ENCODE data around the gene KCNQ2. TPM values are rescaled to one million over a fixed set of nuclear protein-coding genes. Genes with fewer than 3 reads are reported as not detected.

The KCNQ2 gene
- total RNA-seq, 1 donor from 2014 or later: 354 TPM

- Mint-ChIP-seq H3K9me3 (ENCODE audit: unreplicated experiment) (peaks cover 8% of the 10 kb centered on the region), H3K4me3 (ENCODE audit: unreplicated experiment) (peak overlapping the region; percentile 52), H3K4me1 (ENCODE audit: low read depth, unreplicated experiment) (peaks cover 23% of the 10 kb centered on the region), H3K36me3 (ENCODE audit: unreplicated experiment) (no peaks in the 10 kb centered on the region), H3K27me3 (ENCODE audit: unreplicated experiment) (peaks cover 14% of the 10 kb centered on the region), H3K27ac (ENCODE audit: unreplicated experiment) (peak overlapping the region; percentile 78)
- TF ChIP-seq CTCF (IDR thresholded peaks at IDR 0.05; ENCODE audit: partially characterized antibody, unreplicated experiment): no peak
- DNase-seq: peak; percentile 16
Measured at GRCh38 chr20:63362436-63363009, 109.9 kb downstream of the KCNQ2 start.

DNA sequence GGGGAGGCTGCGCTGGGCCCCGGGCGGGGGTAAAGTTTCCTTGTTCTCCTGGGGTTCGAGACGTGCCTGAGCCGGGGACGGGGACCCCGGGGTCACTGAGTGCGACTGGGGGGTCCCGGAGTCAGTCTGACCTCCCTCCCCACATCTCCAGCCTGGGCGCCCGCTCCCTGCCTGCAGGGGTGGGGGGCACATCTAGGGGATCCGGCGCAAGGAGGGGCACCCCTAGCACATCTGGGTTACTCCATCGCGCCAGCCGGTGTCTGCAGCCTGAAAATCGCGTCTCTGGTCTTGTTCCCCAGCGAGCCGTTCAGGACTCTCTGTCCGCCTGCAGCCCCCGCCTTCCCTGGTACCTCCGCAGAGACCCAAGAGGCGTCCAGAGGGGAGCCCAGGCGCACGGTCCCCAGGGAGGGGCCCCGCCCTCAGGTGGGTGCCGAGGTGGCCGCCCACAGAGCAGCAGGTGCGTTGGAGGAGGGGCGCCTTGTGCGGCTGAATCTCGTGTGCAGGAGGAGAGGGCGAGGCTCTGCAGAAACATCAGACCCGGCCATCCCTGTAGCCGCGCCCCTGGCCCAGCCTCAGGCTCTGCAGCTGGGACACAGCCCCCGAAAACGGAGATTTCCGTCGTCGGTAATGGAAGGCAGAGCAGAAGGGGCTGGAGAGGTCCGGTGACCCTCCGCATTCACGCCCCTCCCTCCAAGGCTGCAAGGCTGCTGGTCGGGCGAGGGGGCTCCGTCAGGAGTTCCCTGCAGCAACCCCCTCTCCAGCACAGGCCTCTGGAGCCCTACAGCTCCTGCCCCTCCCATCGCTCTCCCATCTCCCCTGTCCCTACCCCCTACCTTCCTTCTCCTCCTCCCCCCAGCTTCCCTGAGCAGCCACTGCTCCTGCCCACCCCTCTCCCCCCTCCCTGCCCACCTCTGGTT, 110.7 kb downstream of the KCNQ2 start:
- Mint-ChIP-seq H3K27ac (ENCODE audit: unreplicated experiment) (no peak overlapping the region), H3K9me3 (ENCODE audit: unreplicated experiment) (peaks cover 8% of the 10 kb centered on the region), H3K4me1 (ENCODE audit: low read depth, unreplicated experiment) (peaks cover 19% of the 10 kb centered on the region), H3K4me3 (ENCODE audit: unreplicated experiment) (peak overlapping the region; percentile 52), H3K36me3 (ENCODE audit: unreplicated experiment) (no peaks in the 10 kb centered on the region), H3K27me3 (ENCODE audit: unreplicated experiment) (peaks cover 14% of the 10 kb centered on the region)
- no peak for TF ChIP-seq CTCF (IDR thresholded peaks at IDR 0.05; ENCODE audit: partially characterized antibody, unreplicated experiment)
- peak; percentile 56 for DNase-seq

DNA sequence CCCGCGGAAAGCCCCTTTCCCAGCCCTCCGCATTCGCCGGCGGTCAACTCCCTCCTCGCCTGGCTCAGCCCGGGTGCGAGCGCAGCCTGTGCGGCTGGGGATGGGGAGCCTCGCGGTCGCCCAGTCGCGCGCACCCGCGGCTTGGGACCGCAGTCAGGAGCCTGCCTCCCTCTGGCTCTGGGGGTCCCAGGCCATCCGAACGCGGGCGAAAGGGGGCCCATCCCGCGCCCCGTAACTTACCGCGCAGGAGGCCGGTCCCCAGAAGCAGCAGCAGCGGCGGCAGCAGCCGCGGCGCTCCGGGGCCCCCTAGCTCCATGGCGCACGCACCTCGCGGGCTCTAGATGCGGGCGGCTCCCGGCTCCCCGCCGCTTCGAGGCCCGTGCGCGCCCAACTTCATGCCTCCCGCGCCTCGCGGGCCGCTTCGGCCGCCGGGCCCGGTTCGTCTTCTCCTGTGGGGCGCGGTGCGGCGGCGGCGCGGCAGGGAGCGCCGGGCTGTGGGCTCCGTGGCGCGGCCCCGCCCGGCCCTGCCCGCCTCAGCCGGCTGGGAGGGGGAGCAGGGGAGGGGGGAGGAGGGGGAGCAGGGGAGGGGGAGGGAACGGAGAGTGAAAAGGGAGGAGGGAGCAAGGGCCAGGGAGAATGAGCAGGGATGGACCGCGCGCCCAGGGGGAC, 111.5 kb downstream of the KCNQ2 start, which contains the start of gene CHRNA4:
CHRNA4 (minus strand) TSS at position 500 of the 669 bp plus-strand sequence; CDS start at position 316, 184 bp downstream.
- Mint-ChIP-seq H3K27me3 (ENCODE audit: unreplicated experiment) (peaks cover 12% of the 10 kb centered on the region), H3K27ac (ENCODE audit: unreplicated experiment) (peak within 1 kb of the TSS; percentile 55), H3K36me3 (ENCODE audit: unreplicated experiment) (no peaks in the 10 kb centered on the region), H3K4me3 (ENCODE audit: unreplicated experiment) (peak within 1 kb of the TSS; percentile 83), H3K9me3 (ENCODE audit: unreplicated experiment) (peaks cover 8% of the 10 kb centered on the region), H3K4me1 (ENCODE audit: low read depth, unreplicated experiment) (peaks cover 19% of the 10 kb centered on the region)
- no peak for TF ChIP-seq CTCF (IDR thresholded peaks at IDR 0.05; ENCODE audit: partially characterized antibody, unreplicated experiment)
- DNase-seq: peak; percentile 58

DNA sequence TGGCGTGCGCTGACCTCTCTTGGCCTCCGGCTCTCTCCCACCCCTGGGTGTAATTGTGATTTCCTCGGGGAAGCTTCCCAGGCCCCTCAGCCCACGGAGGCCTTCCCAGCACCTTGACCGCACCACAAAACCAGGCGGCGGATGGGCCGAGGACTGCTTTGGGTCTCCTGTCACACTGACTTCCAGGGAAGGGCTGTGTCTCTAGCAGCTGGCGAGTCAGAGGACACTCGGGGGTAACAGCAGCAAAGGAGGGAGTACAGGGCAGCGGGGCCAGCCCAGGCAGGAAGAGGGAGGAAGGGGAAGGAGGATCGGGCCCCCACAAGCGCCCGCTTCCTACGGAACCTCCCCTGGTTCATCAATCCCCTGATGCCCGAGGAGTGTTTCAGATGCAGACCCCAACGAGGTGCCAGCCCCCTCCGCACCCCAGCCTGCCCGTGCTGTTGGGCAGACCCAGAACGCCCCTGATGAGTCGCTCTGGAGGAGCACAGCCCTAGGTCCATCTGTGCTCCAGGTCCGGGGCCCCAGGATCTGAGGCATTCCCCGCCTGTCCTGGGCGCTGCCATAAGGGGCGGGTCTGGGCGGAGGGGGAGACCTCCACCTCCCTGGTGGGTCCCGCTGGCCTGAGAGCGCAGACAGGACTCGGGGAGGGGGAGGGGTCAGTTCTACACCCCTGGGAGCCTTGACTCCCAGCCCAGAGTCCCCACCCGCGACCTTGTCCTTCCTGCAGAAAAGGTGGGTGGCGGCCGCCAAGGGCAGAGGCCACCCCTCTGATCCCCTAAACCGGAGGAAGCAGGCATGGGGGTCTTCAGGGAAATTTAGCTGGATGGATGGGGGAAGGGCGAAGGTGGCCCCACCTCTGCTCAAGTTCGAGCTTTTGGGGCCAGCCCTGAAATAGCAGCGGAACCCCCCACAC, 112.3 kb downstream of the KCNQ2 start:
- peak overlapping the region; percentile 83 for H3K4me3 Mint-ChIP-seq (ENCODE audit: unreplicated experiment)
- H3K9me3 Mint-ChIP-seq (ENCODE audit: unreplicated experiment): peaks cover 8% of the 10 kb centered on the region
- no peak for TF ChIP-seq CTCF (IDR thresholded peaks at IDR 0.05; ENCODE audit: partially characterized antibody, unreplicated experiment)
- peak overlapping the region; percentile 62 for H3K27ac Mint-ChIP-seq (ENCODE audit: unreplicated experiment)
- peak; percentile 62 for DNase-seq
- peaks cover 18% of the 10 kb centered on the region for H3K4me1 Mint-ChIP-seq (ENCODE audit: low read depth, unreplicated experiment)
- H3K36me3 Mint-ChIP-seq (ENCODE audit: unreplicated experiment): no peaks in the 10 kb centered on the region
- H3K27me3 Mint-ChIP-seq (ENCODE audit: unreplicated experiment): peaks cover 10% of the 10 kb centered on the region
